CD4-positive, alpha-beta T cell treated with Interleukin-15 for 4 hours (primary cell): Measurements from ENCODE around the gene RGS2.

Experiments
- DNase-seq: peaks from one replicate; pipeline ENCODE4 v3.0.0-alpha.2; 2020; ENCODE audit warnings: low spot score

Gene RGS2

DNA sequence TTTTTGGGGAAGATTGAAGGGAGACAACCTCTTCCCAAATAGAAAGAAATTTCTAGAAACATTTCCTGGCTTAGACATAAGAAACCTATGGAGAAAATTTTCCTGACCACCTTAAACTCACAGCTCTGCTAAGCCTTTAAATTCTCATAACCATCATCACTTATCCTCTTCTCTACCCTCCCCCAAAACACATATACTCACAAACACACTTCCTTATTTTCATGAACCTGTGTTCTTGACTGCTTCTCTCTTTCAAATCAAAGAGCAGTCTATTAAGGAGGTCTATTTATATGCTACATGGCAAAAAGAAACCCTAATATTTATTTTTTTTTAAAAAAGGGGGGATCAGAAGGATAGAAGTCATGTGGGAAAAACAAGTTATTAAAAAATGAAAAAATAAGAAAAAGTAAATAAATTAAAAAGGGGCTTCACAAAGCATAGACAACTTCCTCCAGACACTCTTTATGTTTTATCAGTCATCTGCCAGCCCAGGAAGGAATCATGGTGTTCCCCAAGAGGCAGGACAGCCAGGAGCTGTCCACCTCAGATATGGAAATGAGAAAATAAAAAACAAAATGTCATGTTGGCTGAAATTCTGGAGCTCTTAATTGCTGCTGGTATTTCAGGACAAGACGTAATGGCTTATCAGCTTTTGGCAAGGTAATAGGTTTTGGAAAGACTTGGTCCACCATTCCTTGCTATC, 12.8 kb upstream of the RGS2 start:
- no peak for DNase-seq

DNA sequence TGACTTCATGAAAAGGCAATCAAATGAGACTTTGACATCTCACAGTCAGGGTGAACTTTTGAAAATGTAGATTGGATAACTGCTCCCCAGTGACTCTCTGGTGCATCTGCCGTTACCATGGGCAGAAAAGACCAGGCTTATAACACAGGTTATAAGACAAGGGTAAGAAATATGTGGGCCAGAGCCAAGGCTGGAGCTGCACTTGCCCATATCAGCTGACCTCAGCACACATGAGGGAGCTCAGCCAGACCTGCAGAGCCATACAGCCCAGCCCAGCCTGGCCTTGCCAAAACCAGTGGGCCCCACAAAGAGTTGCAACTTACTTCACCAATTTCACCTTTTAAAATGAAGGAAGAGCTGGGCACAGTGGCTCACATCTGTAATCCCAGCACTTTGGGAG, 11.7 kb upstream of the RGS2 start:
- no peak for DNase-seq

DNA sequence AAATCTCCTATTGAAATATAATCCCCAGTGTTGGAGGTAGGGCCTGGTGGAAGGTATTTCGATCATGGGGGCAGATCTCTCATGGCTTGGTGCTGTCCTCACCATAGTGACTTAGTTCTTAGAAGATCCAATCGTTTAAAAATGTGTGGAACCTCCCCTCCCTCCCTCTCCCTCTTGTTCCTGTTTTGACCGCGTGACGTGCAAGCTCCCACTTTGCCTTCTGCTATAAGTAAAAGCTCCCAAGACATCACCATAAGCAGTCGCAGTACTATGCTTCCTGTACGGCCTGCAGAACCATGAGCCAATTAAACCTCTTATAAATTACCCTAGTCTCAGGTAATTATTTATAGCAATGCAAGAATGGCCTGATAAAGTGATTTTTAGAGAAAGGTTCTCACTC, 10.9 kb upstream of the RGS2 start:
- no peak for DNase-seq

DNA sequence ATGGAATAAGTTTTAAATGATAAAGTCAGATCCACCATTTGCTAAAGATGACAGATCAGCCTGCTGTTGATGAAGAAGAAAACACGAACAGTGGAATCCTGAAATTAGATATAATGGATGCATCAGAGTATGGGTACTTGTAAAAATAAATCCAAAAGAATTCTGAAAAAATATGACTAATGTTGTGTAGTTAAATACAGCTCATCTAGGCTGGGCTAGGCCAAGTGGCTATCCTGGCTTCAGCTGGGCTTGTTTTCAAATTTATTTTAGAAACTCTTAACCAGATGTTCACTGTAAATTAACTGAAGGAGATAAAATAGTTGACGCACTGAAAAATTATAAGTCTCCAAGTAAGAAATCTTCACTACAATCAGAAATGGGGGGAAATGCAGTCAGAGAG, 7.4 kb upstream of the RGS2 start:
- no peak for DNase-seq

DNA sequence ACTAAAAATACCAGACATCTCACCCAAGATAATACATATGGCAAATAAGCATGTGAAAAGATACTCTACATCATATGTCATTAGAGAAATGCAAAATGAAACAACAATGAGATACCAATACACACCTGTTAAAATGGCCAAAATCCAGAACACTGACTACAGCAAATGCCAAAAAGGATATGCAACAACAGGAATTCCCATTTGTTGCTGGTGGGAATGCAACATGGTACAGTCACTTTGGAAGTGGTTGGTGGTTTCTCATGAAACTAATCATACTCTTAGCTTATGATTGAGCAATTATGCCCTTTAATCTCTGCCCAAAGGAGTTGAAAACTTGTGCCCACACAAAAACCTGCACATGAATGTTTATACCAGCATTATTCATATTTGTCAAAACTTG, 6.4 kb upstream of the RGS2 start:
- no peak for DNase-seq

DNA sequence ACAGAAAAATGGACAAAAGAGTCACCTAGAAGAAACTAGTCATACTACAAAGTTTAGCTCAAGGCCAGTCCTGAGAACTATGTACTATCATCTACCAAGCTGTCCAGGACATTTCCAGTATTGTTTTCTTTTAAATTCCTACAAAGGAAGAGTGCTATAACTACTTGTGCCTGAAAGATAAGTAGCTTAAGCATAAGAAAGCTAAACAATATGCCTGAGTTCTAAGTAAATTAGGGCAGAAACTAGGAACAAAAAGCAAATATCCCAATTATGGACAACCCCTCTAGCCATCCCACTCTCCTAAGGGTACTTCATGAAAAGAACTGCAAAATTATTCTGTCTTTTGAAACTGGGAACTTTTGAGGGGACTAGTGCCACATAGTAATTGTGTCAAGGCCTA, 5.3 kb upstream of the RGS2 start:
- no peak for DNase-seq

DNA sequence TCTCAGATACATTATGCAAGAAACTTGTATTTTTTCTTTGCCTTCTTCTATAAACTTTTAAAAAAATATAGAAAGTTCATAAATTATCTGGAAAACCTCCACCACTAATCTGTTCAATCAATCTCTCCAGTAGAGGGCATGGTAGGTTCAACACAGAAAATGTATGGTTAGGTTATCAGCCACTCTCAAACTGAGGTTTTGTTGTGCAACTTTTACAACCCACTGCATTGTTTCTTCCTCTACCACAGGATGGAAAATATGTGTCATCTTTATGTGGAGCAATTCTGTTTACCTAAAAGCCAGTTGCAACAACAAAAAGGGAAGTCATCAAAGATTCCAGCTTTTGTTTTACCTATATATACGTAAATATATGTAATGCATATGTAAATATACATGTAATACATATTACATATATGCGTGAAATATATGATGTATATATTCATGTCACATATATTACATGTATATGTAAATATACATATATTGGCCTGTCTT, 3.0 kb upstream of the RGS2 start:
- DNase-seq, result peak; percentile 80

DNA sequence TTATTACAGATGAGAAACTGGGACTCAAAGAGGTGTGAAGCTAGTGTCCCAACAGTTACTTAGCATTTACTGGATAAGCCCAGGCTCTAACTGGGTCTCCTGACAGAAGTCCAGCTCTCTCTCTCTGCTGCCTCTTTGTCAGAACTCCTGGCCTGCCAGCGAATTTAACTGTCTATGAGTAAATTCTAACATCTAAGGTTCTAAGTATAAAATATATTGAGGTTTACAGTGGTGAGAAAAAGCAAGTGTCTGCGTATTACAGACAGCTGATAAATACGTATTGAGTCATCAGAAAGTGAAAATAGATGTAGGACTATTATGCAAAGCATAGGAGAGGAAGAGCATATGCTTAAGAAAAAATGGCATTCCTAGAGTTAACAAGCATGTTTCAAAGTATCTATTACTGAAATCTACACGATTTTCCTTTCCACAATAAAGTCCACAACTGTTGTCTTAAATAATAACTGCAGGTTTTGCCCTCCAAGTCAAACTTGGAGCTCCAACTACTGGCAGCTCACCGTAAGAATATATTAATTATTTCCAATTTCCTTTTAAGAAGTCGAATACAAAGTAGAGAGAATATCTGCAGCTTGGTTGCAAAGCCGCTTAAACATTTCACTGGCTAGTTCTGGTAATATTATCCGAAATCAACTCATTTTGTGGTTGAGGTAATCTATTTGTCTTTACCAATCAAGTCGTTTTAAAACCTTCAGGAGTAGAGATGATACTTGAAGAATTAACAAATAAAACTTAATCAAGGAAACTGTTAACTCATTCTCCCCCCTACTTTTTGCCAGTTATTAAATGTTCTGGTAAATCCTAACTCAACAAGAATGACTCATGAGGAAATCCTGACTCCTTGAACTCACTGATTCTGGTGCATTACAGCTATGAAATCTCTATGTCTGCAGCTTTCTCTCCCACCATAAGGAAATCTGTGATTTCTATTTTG, 1.4 kb upstream of the RGS2 start:
- peak; percentile 41 for DNase-seq

DNA sequence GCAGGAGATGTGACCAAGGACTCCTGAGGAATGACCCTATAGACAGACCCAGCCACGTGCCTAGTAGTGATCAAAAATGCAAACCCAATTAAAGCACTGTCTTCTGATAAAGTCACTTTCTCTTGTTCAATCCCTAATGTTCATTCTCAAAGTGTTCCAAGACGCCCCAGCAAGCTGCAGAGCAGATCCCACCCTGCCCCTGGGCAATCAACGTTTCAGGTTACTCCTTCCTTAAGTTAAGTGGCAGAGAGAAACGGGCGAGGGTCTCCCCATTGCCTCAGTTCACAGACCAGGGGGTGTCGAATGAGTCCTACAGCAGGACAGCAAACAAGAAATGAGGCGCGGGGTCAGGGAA, 699 bp upstream of the RGS2 start:
- DNase-seq, result no peak

DNA sequence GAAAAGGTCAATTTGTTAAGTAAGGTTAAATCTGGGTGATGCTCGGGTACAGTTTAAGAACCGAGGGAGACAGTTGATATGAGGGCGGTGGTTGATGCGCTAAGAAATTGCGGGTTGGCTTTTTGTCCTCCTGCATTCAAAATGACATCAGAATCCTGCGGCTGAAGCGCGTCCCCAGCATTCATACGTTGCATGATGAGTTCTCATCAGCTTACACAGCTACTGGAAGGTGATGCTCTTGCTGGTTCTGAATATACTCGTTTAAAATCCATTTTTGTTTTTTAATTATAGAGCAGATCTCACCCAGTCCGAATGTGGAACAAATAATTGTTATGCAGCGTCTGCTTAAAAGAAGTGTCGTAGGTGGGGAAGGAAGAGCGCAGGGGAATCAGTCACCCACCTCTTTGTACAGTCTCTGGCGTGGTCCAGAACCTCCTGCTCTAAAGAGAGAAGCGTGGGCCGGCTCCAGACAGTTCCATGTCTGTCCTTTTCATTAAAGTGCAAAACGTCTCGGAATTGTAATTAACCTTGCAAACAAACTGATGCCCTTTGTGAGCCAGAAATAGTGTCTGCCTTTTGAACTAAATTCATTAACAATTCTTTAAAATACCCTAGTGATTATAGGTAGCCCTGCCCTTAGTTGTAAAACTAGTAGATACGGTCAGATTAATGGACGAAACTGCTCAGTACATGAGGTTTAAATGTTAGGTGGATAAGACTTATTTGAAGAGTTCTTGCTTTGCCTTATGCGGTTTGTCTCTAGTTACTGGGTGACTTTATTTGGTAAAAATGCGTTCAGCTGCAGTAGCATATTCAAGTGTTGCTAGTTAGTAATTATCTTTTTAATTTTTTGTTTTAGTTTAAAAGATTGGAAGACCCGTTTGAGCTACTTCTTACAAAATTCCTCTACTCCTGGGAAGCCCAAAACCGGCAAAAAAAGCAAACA, 741 bp downstream of the RGS2 start:
- DNase-seq, result peak; percentile 51

DNA sequence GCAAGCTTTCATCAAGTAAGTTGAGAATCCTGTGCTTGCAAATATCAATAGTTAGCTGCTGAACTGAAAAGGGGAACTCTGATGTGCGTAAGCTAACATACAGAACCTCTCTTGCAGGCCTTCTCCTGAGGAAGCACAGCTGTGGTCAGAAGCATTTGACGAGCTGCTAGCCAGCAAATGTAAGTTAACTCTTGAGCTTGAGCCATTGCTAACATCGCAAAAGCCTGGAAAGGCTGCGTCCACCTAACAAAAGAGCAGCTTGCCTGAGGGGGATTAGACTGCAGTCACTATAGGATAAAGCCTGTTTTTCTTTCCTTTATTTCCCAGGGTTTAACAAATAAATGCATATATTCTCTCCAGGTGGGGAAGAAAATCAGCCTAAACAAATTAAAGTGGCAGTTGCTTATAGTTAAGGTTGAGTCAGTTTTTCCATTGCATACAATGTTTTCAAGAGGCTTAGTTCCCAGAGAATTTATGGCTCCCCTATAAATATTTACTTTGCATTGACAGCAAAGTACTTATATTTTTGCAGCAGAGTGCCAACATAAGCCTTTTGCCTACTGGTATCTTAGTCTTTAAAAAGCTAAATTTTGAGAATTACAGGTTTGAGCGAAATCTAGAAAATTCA, 1.5 kb downstream of the RGS2 start:
- no peak for DNase-seq

DNA sequence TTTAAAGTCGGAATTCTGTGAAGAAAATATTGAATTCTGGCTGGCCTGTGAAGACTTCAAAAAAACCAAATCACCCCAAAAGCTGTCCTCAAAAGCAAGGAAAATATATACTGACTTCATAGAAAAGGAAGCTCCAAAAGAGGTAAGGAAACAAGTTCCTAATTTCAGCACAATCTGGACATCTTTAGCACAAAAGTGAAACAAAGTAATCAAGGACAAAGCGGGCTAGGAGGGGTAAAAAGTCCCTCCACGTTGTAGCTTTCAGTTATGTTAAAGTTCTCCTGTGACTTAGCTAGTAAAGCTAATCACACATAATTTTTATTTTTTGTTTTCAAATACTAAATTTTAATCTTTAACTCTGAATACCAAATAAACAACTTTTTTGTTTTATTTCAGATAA, 2.2 kb downstream of the RGS2 start:
- no peak for DNase-seq

DNA sequence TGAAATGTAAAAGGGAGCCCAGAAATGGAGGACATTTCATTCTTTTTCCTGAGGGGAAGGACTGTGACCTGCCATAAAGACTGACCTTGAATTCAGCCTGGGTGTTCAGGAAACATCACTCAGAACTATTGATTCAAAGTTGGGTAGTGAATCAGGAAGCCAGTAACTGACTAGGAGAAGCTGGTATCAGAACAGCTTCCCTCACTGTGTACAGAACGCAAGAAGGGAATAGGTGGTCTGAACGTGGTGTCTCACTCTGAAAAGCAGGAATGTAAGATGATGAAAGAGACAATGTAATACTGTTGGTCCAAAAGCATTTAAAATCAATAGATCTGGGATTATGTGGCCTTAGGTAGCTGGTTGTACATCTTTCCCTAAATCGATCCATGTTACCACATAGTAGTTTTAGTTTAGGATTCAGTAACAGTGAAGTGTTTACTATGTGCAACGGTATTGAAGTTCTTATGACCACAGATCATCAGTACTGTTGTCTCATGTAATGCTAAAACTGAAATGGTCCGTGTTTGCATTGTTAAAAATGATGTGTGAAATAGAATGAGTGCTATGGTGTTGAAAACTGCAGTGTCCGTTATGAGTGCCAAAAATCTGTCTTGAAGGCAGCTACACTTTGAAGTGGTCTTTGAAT, 2.9 kb downstream of the RGS2 start:
- DNase-seq, result no peak

DNA sequence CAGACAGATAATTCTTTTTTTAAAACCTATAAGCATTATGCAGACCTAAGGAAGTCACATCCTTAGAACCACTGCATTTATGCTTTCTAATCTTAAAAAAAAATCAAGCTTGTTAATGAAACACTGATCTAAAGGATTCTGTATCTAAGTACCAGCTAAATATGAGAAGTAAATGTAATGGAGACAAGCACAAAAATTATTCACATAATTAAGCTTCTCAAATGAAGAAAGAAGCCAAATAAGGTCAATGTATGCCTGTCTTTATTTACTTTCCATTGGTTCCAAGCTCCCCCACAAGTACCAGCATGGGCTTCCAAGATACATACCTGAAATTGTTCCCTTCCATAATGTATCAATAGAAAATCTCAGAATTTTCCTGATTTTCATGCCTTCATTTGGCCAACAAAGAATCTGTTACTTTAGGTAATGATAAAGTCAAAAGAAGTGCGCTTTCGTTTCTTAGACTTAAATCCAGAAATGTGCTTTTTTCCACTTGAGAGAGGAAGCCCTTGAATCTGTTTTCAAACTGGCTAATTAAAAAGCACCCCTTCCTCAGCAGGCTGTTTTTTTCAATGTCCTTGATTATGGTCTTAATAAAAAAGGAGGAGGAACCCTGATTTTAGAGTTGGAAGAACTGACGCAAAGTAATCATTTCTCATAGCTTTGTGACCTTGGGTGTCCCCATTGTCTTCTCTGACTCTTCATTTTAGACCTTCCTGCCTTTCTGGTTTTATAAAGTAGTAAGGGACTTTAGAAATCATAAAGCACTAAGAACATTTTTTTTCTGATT, 3.8 kb downstream of the RGS2 start:
- no peak for DNase-seq

DNA sequence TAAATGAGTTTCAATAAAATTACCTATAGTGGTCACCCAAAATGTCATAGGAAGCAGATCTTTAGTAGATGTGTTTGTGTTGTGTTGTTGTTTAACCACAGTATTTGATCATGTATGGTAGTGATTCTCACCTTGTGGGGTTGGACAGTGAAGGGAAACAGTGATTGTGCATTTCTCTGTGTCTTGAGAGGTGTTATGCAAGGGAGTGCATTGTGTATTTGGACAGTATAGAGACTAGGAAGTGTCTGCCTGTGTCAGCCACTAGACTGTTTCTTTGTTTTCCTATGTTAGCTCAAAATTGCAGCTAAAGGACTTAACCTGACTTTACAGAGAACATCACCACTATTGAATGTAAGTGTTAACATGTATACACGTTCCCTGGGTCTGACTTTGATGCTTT, 6.0 kb downstream of the RGS2 start:
- DNase-seq, result no peak

DNA sequence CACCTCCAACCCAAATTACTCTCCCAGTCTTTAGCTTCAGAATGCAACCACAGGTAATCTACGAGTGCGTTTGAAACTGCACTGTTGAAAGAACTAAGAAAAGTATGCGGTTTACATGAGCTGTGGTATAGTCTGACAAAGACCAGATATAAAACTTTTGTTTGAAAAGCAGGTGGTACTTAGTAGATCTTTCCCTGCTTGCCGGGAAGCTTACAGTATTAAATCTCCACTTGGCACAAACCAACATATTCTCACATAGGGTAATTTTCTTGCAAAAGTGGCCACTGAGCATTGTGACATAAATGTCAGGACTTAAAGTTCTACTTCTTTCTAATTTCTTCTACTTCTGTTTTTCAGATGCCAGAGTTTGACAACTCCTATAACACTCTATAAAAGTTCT, 8.4 kb downstream of the RGS2 start:
- no peak for DNase-seq

DNA sequence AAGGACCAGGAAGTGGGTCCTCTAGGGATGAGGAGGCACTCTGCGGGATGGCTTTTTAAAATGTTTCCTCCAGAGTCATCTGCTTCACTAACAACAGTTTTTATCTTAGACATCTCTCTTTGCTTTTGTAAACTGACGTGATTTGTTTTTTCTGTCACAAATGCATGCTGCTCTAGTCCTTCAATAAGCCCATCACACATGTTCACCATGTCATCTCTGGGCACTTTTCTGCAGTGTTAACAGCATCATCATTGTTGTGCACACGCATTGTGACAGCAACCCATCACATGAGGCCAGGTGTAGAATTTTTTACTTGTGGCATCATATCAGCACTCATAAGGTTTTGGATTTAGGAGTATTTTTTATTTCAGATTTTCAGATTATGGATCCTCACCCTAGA, 12.5 kb downstream of the RGS2 start:
- DNase-seq, result no peak

DNA sequence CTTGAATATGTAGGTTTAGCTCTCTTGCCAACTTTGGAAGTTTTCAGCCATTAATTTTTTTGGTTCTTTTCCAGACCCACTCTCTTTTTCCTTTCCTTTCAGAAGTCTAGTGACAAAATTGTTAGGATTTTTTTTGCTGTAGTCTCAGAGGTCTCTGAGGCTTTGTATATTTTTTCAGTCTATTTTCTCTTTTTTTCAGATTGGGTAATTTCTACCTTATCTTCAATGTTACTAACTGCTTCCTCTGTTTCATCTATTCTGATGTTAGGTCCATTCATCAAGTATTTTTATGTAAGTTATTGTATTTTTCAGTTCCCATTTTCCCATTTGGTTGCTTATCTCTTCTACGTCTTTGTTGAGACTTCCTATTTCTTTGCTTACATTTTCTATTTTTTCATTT, 15.7 kb downstream of the RGS2 start:
- DNase-seq, result no peak

DNA sequence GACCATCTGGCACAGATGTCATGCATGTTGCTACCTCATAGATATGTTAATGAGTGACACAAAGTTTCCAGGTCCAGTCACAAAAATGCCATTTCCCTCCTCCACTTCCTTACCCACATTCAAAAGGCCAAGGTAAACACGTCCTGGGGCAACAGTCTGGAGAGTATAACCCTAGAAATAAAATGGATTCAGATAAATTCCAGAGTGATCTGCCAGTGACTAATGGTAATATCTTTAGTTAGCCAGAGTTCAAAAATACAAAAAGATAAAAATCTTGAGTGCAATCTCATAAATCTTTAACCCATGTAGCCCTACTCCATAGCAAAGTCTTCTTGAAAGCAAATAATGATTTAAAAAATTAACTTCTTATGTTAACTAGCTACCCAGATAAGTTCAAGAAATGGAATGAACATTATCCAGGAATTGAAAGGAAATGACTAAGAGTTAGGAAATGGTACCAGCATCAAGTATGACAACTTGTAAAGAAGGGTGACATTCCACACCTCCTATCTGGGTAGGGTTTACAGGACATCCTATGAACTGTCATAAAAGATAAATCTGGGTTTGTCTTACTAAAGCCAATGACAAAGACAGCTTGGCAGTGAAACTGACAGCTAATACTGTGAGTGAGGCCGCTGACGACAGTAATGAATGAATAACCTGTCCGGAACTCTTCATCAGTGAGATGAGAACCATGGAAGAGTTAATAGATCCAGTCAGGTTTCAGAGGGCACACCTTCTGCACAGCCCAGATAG, 18.1 kb downstream of the RGS2 start:
- no peak for DNase-seq
